Erythroblast (primary cell): ENCODE results near the gene CELF2.

Source experiments
- GATA1 ChIP-seq: IDR thresholded peaks from 2 replicates; pipeline ENCODE4 v1.6.1; 2011; ENCODE audit warnings: low read depth, mild to moderate bottlenecking, control low read depth, low read length, moderate library complexity
- POLR2A ChIP-seq: IDR thresholded peaks from 2 replicates; pipeline ENCODE4 v1.6.1; 2011; ENCODE audit warnings: mild to moderate bottlenecking, low read length

DNA sequence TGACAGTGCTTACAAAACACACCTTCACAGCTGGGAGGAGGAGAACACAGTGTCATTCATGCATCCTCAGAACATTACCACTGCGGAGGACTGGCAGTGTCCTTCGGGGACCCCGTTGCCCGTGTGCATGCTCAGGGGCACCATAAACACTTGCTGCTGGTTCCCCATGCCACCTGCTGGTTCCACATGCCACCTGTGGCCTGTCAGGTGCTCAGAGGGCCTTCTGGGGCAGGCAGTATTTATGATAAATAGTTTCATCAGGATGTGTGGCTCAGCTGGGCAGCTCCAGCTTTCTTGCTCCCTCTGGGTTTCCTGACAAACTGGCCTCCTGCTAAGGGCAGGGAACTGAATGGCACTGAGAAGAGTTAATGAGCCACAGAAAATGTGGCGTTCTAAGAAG is 32.1 kb downstream of the CELF2 start:
- TF ChIP-seq POLR2A (no peak), GATA1 (no peak)
